Stimulated activated CD4-positive, alpha-beta T cell treated with anti-CD3 and anti-CD28 coated beads, Interleukin-12 subunit alpha, Interleukin-12 subunit beta, amount 100 ng/mL, for 24 hours (primary cell): ENCODE data around the gene ARHGAP22.

Experiments
- DNase-seq, 2 experiments: peaks; one replicate each; pipeline ENCODE4 v3.0.0-alpha.2; 2020; ENCODE audit warnings: low read depth in 2 of 2

ARHGAP22 gene

DNA sequence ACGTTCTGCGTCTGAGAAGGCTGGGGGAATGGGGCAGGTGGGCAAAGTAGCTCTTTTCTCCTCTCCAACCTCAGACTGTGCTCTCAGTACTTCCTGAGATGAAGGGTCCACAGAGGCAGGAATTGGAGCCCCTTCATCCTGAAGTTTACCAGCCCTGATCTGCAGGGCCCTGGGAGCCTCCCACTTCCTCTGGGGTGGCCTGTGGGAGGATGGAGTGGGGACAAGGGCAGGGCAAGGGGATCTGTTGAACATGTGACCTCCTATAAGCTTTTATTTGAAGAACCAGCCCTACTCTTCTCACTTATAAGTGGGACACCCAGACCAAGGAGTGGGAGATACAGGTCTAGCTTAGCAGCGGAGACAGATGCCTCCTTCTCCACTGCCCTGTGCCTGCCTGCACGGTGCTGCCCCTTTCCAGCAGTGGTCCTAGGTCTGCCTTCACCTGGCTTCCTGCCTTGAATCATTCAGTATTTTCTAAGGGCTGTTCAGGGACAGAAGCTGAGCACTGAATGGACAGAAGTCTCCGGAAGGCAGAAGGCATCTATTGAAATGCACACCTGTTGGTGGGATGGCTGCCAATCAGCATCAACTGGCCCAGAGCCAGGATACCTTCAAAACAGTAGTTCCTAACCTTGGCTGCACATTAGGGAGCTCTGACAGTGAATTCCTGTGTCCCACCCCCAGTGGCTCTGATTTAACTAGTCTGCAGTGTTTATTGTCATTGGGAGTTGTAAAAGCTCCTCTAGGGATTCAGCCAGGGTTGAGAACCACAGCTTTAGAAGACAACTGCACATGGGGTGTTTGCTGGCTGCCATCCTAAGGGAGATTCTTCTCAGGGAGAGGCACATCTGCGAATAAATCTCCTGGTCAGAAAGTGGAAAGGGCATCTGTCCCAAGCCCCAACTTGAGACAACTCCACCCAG is 2.7 kb upstream of the ARHGAP22 start:
- no peak for DNase-seq

DNA sequence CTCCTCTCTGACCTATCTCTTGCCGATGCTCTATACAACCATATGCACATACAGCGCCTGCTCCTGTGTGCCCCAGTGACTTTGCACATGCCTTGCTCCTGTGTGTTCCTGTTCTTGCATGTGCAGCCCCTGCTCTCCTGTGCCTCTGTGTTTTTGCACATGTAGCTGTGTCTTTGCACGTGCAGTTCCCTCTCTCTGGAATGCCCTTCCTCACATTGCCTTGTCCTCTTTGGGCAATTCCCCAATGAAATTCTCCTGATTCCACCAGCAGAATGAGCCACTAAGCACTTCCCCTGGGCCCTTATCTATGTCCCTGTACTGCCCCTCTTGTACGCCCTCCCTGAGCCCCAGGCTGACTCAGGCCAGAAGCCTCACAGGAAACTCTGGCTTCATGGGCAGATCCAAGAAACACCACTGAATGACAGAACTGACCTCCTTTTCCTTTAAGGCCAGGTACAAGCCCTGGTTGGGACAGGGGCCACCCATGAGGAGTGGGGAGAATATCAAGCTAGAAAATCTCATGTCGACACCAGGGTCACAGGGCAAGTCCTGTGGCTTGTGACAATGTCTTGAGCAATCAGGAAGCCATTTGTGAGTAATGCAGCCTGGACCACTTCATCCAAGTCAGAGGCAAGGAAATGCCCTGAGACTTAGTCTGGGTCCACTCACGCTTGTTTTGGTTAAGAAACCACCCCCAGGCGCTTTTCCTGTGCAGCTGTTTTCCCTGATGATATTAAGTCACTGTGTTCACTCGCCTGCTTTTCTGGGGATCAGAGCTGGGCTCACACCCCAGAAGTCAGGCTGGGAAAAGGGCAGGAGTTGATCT is 1.9 kb upstream of the ARHGAP22 start:
- DNase-seq: no peak

DNA sequence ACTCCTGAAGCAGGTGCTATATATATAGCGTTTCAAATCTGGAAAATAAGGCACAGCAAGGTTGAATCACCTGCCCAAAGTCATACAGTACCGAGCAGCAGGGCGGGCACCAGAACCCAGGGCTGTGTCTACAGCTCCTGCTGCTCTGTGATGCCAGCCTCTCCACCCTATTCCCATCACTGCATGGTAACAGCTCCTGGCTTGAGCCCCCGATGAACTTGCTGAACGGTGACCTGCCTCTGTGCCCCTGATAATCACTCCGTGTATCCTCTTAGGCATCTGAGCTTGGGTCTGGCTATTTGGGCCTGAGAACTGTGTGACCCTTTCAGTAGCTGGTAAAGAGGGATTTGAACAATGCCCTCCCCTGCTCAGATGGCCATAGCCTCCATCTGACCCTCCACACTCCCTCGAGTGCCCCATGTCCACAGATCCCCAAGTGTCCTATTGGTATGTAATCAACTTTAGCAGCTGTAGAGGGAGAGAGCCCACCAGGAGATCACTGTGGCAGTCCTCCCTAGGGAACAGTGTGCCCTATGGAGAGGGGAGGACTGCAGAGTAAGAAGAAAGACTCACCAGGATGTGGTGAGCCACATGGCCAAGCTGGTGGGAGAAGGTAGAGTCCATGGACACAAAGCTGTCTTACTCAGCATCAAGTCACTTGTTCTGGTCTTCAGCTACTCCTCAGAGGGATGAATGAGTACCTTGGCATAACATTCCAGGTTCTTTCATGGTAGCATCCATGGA is 1.1 kb upstream of the ARHGAP22 start:
- no peak for DNase-seq

DNA sequence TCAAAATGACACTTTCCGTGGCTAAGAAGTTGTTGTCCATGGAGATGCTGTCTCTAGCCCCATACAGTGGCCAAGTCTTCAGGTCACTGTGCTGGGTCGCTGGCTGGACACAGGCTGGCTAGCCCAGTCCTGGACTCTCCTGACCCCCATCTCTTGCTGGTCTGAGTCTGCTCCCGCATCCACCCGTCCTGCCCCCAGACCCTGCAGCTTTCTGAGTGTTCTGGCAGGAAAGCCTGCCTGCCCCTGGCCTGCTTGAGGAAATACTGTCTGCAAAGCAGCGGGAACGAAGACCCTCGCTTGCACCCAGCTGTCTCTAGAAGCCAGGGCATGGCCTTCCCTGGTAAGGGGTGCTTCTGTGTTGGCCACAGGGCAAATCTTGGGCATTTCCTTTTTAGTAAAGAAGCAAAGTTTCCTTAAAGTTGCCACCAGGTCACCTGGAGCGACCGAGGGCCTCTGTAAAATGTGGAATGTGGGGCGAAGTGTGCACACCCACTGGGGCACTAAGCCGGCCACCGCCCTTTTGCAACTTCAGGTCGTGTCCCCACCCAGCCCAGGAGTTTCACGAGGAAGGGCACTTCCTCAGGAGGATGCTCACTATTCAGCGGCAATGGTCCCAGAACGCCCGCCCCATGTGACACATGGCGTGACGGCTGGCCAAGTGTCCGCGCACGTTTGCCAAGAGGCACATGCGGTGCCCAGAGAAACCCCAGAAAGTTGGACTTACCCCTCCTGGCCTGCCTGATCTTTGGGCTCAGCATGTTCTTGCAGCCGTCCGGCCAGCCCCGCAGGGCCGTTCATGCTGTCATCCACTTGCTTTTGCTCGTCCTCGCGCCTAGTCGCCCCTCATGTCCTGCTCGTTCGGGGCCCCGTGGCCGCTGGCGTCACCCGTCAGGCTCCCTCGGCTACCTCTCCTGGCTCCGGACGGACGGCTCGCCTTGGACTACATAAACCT is 558 bp downstream of the ARHGAP22 start:
- DNase-seq: no peak

DNA sequence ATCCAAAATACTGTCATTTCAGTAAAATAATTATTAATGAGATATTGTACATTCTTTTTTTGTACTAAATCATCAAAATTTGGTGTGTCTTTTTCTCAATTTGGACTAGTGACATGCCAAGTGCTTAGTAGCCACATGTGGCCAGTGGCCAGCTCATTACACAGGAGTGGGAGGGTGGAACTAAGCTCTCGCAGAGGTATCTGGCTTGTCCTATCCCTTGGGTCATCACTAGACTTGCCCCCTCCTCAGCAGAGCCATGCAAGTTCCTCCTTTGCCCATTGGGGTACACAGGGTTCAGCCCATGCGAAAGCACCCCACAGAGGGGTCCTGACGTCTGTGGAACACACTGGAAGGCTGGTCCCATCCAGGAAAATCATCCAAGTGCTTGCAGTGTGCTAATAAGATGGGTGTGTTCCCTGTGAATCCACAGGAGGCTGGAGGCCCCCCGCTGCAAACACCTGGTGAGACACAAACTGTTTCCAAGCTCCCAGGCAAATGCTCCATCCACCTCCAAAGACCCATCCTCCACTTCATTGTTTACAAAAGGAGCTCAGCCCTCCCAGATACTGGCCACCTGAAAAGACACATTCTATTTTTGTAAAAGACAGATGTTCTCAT is 1.3 kb downstream of the ARHGAP22 start:
- no peak for DNase-seq

DNA sequence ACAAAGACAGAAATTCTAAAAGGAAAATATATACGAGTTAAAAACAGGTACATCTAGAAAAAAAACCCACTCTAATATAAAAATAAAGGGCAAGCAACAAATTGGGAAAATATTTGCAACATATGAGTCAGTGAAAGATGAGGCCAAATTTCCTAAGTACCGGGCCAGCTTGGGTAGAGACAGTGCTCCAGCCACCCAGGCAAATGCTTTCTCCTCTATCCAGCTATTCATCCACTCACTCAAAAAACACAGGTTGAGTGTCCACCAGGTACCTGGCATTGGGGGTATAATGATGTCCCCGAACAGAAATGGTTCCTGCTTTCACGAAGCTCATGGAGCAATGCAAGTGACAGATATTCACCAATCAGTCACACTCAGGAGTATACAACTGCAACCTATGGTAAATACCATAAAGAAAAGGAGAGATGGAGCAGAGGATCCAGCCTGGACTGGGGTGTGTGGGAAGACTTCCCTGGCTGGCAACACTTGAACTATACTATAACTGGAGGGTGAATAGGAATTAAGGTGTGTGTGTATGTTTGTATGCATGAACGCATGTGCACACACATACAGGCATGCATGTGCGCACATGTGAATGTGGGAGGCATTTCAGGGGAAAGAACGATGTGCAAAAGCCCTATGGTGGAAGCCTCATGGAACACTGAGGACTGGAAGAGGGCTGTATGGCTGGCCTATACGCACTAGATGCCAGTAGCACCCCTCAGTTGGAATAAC is 2.3 kb downstream of the ARHGAP22 start:
- DNase-seq: no peak

DNA sequence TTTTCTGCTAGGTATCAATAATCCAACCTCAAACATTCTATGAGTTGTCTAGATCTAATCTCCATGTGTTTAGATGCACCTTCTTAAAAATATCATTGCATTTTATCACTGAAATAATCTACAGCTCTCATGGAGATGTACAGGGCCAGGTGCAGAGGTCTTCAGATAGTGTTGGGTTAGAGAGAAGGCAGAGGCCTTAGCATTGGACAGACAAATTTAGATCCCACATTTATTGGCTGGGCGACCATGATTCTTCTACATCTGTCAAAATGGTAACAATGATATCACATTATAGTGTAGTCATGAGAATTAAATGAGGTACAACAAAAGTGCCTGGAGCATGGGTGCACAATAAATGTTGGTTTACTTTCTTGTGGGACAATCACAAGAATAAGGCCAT is 3.1 kb downstream of the ARHGAP22 start:
- DNase-seq: no peak

DNA sequence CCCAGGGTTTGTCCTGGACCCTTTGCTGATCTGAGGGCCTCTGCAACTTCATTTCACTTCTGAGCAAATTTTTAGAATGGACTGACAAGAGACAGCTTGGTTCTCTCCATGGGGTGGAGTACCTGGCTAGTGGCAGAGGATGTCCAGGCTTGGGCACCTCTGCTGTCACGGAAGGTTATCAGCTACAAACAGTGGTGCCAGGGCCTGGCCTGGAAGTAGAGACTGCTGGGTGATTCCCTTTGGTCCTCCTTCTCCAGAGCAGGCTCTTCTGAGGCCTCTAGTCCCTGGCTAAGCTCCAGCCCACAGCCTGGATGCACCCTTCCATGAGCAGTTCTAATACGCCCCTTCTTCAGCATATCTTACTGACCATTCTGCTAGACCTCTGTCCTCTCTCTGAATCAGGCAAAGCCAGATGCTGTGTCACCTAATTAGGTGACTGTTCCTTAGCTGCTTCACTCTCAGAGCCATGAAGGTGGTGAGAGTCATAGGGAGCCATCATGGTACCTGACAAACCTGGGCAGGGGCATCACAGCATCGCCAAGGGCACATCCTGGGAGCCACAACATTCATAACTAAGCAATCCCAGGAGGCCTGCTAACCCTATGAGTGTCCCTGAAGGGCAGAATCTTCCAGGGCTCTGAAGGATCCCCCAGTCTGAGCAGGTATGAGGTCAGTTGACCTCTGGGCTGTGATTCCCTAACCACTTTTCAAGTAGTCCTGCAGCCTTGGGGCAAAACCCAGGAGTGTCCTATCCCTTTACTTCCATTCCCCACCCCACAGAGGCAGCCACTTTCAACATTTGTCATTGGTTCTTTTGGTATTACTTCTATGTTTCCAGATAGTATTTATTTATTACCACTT is 4.0 kb downstream of the ARHGAP22 start:
- no peak for DNase-seq

DNA sequence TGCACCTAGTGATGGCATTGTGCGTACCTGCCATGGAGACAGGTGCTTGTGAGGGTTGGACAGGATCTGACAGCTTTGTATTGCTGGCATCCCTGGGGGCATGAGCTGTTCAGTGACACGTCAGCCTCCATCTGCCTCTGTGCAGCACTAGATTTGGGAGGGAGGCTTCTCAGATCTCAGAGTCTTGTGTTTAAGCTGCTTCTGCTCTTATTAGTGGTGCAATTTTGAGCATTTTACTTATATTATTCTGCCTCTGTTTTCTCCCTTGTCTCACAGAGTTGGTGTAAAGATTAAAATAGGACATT is 5.1 kb downstream of the ARHGAP22 start:
- DNase-seq: no peak

DNA sequence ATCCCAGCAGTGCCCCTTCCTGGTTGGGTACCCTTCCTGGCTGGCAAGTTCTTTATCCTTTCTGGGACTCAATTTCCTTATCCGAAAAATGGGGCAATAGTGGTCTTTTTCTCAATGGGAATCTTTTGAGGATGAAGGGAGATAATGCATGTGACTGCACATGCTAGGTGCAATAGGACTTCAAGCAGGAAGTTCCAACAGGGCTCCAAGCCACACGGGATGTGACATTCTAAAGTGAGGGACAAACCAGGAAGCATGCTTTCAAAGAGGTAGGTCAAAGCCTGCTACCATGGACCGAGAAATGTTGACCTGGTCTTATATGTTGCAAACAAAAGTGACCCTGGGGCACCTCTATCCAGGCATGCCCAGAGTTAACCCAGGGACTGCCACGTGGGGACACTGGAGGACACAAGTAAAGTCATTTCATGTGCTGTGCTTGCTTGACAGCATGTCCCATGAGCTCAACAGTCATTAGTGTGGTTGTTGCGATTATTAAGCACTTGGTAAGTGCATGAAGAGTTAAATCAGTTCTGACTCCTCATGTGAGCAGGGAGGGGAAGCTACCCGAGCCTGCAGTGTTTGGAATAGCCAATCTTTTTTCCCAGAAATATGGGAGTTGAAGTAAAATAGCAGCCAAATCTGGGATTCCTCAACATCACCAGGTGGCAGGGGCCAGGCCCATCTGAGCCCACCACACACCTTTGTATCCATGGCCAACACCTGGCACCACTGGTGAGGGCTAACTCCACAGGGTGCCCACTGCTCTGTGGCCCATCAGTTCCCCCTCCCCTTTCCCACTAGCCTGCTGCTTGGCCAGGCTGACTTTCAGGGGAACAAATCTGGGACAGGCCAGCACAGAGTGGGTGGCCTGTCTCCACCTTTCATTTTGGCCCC is 5.7 kb downstream of the ARHGAP22 start:
- no peak for DNase-seq

DNA sequence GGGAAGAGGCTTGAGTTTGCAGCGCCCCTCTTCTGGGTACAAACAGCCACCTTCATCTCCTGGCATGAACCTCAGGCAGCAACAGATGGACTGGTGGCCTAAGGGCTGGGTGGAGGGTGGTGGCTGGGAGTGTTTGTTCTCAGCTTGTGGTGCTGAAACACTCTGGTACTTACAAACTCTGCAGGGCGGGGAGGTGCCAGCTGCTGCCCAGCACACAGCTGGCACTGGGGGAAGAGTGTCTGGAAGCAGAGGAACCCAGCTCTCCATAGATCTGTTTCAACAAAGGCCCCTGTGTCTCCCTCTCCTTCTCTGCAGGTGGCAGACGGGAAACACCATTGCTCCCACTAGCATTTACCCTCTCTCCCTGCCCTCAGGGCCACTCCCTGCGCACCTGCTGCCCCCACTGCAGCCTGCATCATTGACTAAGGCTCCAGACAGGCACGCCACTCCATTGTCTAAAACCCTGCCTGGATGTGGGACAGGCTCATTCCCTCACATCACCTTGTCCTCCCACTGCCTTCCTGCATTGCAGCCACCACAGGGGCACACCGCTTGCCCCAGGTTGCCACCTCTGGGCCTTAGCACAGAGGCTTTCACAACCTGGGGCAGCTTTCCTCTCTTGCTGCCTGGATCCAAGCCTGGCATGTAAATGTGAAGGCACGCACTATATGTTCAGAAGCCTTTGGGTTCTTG is 6.5 kb downstream of the ARHGAP22 start:
- DNase-seq: no peak

DNA sequence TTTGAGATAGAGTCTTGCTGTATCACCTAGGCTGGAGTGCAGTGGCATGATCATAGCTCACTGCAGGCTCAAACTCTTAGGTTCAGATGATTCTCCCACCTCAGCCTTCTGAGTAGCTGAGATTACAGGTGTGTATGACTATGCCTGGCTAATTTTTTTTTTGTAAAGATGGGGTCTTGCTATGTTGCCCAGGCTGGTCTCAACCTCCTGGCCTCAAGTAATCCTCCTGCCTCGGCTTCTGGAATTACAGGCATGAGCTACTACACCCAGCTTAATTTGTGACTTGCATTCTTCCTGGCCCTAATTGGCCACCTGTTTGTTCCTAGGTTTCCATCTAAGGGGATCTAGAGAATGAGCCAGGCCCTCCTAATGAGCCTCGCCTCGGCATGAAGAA is 9.3 kb downstream of the ARHGAP22 start:
- no peak for DNase-seq

DNA sequence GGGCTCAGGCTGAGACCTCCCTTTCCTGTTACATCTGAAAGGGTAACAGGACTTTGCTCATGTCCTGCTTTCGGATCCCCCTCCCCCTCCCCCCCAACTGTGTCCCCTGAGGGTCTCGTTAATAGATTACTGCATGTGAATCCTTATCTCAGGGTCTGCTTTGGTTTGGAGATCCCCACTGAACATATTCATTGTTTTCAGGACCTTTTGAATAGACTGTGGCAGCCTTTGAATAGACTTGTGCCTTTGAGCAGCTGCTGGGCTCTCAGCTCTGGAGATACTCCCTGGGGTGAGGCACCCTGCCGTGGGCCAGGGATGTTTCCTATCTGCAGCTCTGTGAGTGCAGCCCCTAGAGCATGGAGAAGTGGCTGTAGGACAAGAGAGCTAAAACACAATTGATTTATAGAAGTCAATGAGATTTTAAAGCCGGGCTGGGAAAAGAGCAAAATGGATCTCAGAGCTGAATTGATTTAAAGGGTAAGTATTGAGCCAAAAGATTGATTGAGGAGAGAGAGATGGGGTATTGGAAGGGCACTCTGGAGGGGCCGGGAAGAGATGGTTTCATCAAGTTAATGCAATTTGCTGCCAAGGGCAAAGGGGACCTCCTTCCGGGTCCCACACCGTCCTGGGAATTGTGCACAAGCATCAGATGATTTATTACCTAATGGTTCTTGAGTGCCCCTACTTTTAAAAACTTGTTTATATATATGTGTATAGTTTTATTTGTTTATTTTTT is 9.9 kb downstream of the ARHGAP22 start:
- no peak for DNase-seq

DNA sequence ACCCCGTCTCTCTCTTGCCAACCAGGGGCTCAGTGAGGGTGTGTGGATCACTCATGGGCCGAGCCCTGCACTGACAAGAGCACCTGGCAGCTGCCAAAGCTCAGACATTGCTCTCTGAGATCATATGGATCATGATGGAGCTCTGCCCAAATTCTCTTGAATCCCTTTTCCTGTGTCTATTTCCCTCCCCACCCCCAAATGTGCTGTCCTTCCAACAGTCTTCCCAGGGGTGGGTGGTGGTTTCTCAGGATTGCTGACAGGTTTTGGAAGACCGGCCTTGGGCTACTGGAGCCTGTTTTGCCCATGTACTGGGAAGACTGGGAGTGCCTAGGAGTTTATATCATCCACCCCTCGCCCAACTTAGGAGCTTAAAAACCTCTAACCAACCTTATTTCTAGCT is 10.5 kb downstream of the ARHGAP22 start:
- DNase-seq: no peak

DNA sequence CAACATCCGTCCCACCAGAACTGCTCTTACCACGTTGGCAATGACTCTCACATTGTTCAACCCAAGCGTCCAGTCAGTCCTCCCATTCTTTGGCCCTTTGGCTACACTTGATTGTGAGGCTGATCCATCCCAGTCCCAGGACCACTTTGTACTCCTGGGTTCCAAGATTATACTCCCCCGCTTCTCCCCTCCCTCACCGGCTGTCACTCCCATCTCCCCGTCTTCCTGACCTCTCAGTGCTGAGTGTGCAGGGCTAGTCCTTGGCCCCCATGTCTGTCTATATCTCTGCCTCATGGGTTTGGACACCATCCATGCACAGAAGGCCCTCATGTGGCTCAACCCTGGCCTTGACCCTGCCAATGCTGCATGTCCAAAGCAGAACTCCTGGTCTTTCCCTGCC is 12.5 kb downstream of the ARHGAP22 start:
- no peak for DNase-seq

DNA sequence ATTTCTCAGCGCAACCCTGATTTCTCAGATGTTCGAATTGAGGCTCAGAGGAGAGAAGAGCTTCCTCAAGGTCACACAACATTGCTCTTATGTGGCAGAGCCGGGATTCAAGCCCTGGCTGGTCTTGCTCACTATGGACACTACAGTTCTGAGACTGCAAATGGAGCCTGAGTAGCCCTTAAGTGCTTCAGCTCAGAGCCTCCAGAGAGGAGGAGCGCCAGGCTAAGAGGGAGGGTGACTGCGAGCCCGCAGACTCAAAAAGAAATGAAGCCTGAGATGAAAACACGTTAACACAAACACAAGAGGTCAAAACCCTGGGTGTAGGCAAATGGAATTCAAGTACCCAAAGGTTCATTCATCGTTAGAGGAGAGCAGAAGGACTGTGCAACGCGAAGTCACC is 13.9 kb downstream of the ARHGAP22 start:
- DNase-seq: no peak

DNA sequence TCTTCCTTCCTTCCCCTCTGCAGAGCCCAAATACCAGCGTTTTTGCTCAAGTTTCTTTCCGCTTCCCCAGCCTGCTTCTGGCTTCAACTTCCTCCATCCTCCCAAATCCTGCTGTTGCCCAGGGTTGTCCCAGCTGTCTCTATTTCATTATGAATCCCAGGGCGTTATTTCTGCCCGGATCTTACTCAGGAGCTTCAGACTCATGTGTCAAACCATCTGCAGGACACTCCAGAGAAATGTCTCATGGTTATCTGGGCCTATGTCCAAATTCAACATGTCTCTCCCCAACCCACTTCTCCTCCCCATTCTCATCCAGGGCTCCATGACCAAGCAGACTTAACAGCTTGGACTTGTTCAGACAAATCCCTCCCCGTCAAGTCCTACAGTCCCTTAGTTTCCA is 15.6 kb downstream of the ARHGAP22 start:
- DNase-seq: no peak
